Raji (cell line): ENCODE measurements around the gene BET1.

ENCODE experiments used
- POLR2A ChIP-seq: IDR thresholded peaks from 2 replicates; pipeline ENCODE4 v1.6.1; 2011; ENCODE audit warnings: low read depth, low read length, control low read depth; ENCODE audit not compliant: insufficient read depth

Gene BET1, protein sequence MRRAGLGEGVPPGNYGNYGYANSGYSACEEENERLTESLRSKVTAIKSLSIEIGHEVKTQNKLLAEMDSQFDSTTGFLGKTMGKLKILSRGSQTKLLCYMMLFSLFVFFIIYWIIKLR

DNA sequence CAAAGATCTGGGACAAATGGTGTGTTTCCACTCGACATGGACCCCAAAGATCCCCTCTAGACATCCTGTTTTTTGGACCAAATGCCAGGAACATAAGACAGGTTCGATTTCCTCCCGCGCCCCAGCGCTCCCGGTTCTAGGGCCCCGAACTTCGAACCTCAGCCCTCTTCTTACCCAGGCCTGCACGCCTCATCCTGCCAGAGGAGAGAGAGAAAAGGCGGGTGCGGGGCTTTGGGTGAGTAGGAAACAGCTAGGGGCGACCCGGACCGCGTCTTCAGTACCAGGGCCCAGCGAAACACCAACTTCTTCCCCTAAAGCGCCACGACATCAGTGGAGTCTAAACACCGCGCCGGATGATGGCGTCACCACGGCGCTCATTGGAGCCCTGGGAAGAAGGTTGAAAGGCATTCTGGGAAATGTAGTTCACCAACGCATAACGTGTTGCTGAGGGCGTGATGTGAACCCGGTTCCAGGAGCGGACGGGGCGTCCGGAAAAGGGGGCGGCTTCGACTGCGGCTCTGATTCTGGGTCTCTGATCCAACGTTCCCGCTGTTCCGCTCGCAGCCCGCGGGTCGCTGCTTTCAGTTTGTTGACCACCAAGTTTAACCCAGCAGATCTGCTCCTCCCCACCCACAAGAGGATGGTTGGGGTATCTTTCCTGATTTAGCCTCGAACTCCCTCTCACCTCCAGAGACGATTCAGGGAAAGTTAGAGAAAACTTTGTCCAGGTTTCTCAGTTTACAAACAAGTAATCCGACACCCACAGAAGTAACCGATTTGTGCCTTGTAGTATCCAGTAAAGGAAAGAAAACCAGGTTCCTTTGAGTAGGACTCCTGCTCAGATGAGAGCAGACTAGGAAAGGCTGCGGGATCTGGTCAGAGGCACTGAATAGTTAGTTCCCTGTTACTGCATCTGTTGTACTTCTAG, at the start of gene BET1:
Gene BET1 (minus strand): TSS at position 332 of the 928 bp plus-strand sequence. CDS start 139 bp downstream, at position 193.
- TF ChIP-seq POLR2A: peak; percentile 83

DNA sequence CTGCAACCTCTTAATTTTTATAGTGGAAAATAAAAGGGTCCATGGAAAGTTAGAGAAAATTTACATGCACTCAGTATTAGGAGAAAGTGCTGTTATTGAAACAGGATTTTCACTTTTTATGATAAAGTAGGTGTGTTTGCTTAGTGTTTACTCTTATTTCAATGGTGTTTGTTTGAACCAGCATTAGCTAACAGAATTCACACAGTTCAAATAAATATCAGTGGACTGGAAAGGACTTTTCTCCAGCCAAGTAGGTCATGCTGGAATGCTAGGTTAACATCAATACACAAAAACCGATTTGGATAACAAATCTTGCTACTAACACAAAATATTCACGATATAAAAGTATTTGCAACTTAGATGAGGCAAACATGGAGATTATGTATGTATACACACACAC, 49.4 kb upstream of the BET1 start:
- no peak for TF ChIP-seq POLR2A

DNA sequence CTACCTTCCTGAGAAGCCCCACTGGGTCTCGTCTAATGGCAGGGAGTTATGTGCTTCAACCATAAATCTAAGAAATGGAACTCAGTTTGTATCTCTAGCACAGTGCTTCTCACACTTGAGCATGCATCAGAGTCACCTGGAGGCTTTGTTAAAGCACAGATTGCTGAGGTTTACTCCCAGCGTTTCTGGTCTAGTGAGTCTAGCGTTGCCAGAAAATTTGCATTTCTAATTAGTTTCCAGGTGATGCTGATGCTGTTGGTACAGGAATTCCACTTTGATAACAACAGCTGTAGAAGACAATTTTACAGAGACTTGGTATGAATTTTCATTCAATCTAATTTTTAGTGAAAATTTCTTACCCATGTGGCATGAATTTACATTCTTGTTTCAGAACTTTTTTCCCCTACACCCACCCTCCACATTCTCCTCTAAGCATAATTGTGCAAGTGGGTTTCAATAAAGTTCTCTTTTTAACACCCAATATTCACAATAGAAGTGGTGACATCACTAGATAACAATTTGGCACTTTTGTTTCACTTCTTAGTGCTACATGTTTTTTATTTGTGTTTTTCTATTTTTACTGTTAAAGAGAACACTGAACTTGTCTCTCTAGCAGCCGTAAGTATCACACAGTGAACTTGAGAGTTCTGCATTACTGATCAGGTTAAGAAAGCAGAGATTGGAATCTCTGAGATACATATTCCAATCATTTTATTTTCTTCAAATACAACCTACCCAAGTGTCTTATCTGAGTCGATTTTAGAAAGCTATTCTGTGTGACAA, 48.4 kb upstream of the BET1 start:
- TF ChIP-seq POLR2A: 0 out of 2 replicates have a peak, but pooled peaks have one; percentile 33

DNA sequence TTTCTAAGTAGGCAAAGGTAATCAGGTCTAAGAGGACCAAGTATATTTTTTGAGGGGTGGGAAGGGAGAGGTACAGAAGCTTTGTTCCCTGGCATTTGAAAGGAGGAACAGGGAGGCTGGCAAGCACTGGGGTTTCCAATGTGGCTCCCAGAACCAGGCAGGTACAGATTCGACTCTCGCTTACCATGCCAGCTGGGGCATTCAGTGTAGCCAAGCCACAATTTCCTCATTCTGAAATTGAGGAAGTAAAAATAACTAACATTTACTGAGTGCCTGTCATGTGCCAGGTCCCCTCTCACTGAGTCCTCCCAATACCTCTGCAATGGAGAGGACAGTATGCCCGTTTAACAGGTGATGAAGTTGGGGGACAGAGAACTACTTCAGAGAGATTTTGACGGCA, 45.9 kb upstream of the BET1 start:
- 0 out of 2 replicates have a peak, but pooled peaks have one; percentile 12 for TF ChIP-seq POLR2A

DNA sequence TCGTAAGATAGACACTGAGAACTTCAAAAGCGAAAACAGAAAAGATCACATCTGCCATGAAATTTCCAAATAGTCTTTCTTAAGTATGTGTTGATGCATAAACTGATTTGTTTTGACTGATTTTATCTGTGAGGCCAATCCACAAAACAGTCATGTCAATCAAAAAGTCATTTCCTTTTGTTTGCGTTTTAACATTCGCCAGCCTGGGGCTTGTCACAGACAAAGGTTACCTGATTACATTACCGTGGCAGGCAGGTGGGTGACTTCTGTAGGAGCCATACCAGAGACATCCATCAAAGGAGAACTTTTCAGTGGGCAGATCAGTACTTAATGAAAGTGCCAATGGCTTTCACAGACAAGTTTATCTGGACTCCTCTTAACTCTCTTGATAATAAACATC, 45.5 kb upstream of the BET1 start:
- TF ChIP-seq POLR2A: no peak

DNA sequence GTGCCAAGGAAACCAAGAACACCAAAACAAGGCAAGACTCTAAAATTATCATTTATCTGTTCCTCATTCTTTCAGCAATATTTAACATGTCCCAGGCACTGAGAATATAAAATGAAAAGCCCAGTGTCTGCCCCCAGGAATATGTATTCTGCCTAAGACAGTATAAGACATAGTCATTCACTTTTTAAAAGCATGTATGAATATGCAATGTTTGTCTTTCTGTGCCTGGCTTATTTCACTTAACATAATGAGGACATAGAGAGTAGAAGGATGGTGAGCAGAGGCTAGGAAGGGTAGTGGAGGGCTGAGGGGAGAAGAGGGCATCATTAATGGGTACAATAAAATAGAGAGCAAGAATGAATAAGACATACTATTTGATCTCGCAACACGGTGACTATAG, 44.6 kb upstream of the BET1 start:
- TF ChIP-seq POLR2A: no peak

DNA sequence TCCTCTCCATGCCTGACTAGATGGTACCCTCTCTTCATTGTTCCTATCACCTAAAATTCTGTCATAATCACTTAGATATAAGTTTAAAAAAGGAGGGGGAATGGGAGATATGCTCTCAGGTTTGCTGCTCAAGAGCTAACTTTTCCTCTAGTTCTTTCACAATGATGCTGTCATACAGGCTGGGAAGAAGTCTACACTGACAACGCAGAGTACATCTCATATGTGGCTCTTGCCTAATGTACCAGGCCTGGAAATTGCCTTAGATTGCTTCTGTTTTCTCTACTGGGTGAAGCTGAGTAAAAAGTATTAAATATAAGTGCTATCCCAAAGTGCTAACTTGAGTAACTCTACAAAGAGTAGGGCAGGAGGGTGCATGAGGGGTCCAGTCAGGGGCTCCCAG, 43.8 kb upstream of the BET1 start:
- TF ChIP-seq POLR2A: no peak

DNA sequence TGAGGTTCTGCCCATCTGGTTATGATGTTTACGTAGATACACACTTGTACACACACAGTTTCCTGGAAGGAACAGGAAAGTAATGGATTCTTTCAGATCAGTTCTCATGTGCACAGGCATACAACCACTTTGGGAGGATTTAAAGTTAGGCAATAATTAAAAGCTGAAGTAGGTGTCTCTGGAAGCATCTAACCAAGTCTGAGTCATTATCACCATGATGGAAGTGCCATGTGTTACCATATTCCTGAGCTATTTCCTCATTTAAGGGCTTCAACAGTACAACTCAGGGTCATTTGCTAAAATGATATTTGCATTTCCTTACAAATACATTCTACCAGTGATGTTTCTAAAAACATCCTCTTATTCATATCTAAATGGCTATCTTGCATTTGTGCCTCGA, 41.4 kb upstream of the BET1 start:
- TF ChIP-seq POLR2A: no peak

DNA sequence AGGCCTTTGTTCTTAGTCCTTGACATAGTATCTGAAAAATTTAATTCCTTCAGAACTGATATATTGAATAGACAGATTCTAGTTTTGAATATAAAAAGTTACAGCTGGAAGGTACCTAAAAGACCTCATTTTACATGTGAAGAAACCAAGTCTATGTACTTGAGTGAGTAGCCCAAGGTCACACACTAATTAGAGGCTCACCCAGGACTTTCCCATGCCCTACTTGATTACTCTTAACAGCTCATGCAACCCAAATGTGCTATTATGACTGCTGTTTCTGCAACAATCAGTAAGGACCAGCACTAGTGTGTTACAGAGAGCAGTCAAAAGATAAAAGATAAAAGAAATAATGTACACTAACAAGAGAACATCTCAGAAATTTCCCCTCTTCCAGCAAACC, 40.7 kb upstream of the BET1 start:
- no peak for TF ChIP-seq POLR2A

DNA sequence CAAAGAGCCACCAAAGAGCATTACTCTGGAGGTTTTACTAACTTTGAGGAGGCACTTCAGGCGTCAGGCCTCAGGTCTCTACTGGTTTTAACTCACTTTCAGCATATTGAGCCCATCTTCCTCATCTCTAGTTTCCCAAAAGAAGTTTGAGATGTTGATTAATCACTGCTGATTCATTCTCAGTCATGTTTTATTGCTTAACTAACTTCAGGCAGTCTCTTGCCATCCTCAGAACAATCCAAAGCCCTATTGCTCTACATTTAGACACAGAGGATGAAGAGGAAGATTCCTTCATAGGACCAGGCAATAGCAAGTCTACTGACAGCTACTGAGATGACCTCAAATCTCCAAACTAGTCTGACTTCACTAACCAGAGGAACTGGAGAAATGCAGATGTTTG, 39.1 kb upstream of the BET1 start:
- no peak for TF ChIP-seq POLR2A

DNA sequence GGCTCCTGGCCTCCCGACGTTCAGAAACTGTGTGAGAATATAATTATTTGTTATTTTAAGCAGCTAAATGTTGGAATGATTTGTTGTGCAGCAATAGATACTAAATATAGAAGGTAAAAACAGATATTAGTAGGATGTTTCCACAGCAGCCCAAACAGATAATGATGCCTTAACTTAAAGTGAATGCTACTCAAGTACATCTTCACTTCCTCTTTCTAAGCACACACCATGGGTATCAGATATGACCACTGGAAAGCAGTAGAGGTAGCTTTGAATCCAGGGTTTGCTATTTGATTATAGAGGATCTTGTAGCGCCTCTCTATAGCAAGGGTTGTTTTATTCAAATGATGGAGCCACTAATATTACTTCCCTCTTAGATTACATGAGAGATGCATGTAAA, 38.2 kb upstream of the BET1 start:
- TF ChIP-seq POLR2A: no peak

DNA sequence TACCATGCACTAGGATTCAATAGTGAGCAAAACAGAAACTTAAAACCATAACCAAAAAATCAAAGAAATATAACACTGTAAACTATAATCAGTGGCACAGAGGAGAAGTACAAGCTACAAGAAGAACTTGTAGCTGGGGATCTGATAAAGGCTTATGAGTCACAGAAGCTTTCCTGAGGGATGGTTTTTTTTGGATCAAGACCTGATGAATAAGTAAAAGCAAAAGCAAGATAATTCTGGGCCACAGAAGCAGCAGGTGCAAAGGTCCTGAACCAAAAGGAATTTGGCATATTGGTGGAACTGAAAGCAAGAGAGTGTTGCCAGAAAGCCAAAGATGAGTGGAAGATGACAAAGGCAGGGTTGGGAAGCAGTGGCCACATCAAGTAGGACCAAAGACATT, 37.4 kb upstream of the BET1 start:
- no peak for TF ChIP-seq POLR2A

DNA sequence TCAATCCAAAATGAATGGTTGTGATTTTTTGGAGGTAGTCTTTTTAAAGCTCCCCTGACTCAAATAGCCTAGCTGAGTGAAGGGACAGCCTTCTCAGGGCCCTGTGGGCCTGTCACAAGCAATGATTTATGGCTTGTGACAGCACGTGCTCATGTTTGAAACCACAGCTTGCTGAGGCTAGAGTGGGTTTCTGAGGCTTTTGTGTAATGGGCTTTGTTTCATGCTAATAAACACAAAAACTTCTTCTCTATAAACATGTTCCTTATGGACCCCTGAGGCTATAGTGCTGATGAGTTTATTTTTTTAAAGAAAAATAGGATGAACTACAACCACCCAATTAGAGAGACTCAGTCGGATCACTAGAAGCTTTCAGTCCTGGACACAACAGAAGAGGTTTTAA, 36.1 kb upstream of the BET1 start:
- TF ChIP-seq POLR2A: no peak

DNA sequence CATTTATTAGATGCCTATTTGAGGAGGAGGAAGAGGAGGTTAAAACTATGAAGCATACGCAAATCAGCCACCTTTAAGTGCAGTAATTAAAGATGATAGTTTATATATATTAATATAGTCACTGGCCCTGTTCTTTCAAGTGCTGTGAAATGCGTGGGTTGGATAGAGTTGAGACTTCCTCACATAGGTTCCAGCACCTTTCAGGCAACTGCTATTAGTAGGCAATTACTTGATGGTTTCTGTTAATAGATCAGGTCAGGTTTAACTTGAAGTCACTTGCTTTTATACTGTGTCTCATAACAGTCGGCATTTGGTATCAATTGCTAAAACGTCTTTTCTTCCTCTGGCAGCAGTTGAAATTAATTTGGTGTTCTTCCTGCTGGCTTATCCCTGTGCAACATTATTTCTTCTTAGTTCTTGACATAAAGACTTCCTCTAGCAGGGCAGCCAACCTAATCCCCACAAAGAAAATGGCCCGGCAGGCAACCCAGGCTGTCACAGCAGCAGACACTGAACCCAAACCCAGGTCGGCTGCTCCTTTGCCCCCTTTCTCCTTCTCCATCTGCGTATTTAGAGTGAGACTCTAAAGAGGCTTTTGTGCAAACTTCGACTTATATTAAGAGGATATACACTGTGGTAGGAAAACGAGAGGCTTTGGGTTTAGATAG, 35.3 kb upstream of the BET1 start:
- no peak for TF ChIP-seq POLR2A

DNA sequence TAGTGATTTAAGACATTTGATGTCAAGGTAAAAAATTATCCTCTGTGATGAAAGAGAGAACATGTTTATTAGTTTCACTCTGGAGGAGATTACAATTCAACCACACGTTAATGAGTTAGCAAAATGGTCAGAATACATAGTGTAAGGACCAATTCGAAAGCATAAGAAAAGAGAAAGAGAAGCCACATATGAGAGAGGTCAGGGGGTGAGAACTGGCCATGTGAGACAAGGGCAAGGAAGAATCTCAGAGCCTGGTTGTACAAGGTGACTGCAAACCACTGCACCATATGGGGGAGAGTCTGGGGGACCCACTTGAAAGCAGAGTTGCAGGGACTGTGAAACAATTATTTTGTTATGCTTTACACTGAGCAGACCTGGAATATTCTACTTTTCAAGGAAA, 27.7 kb upstream of the BET1 start:
- TF ChIP-seq POLR2A: no peak
